Endothelial cell of umbilical vein (primary cell): ENCODE data around the gene RBMS2. TPM values are rescaled to one million over a fixed set of nuclear protein-coding genes. Genes with fewer than 3 reads are reported as not detected.

ENCODE experiments used
- BruUV-seq: library from RNA; stranded (reverse); fragments of 400-500 nt; replicated peaks from 2 replicates; lab custom pipeline; 2021; lab: Mats Ljungman, UMichigan
- CTCF ChIA-PET: fragments of 300-600, 350-600 bp; sonication (Branson Sonifier 250); formaldehyde crosslinking; loops from one replicate; lab custom pipeline; 2021; ENCODE audit warnings: antibody characterized with exemption, inconsistent platforms; lab: Charles Lee
- POLR2A ChIA-PET: fragments of 300-600, 350-600 bp; sonication (Branson Sonifier 250); formaldehyde crosslinking; loops from one replicate; lab custom pipeline; 2021; ENCODE audit warnings: antibody characterized with exemption, inconsistent platforms; lab: Charles Lee
- DNase-seq: peaks from one replicate; pipeline ENCODE4 v3.0.0-alpha.2; 2011; ENCODE audit warnings: low read depth, low spot score
- FAIRE-seq: peaks from 2 replicates; lab custom pipeline; 2011; peaks lifted over from hg19 to GRCh38; lab: Jason Lieb, UNC
- H2AFZ ChIP-seq: 2 replicates; pipeline ENCODE4 v1.6.0; 2012; ENCODE audit warnings: low read depth, low read length, control low read depth, inconsistent platforms
- H3K27ac ChIP-seq: 2 replicates; pipeline ENCODE4 v1.5.1; 2011; ENCODE audit warnings: low read depth, mild to moderate bottlenecking, control low read depth, low read length, moderate library complexity; ENCODE audit not compliant: insufficient read depth
- H3K27me3 ChIP-seq, 2 experiments: 2 replicates each; pipeline versions ENCODE4 v1.6.0 to v1.6.1; 2011; ENCODE audit warnings: low read length in 2 of 2, mixed read lengths in 1 of 2; ENCODE audit not compliant: control insufficient read depth in 2 of 2, insufficient read depth in 2 of 2
- H3K36me3 ChIP-seq, 2 experiments: 2 replicates in 1 of 2; 3 replicates in 1 of 2; pipeline ENCODE4 v1.5.1; 2011; ENCODE audit warnings: low read length in 2 of 2, mild to moderate bottlenecking in 1 of 2, moderate library complexity in 1 of 2; ENCODE audit not compliant: control insufficient read depth in 2 of 2, insufficient read depth in 2 of 2; ENCODE audit errors: extremely low read depth in 1 of 2
- H3K4me1 ChIP-seq: 3 replicates; pipeline ENCODE4 v1.5.1; 2011; ENCODE audit warnings: mild to moderate bottlenecking, low read length; ENCODE audit not compliant: control insufficient read depth, insufficient read depth; ENCODE audit errors: extremely low read depth
- H3K4me2 ChIP-seq: 2 replicates; pipeline ENCODE4 v1.6.1; 2011; ENCODE audit warnings: low read length, control low read depth, mixed read lengths; ENCODE audit not compliant: insufficient read depth
- H3K4me3 ChIP-seq, 3 experiments: fragments of 200-600 bp in 1 of 3; sonication (generic), shearing (Covaris generic) in 1 of 3; replicated peaks in 1 of 3; 2 replicates each; pipeline ENCODE4 v1.5.1; 2011 to 2016; ENCODE audit warnings: control low read depth in 3 of 3, low read length in 3 of 3, mild to moderate bottlenecking in 2 of 3, inconsistent platforms in 1 of 3, low read depth in 1 of 3, moderate library complexity in 1 of 3; ENCODE audit not compliant: insufficient read depth in 1 of 3
- H3K79me2 ChIP-seq: 2 replicates; pipeline ENCODE4 v1.6.0; 2012; ENCODE audit warnings: low read length, inconsistent platforms; ENCODE audit not compliant: control insufficient read depth, insufficient read depth
- H3K9ac ChIP-seq: replicated peaks from 2 replicates; pipeline ENCODE3; 2011; ENCODE audit warnings: low read length, control low read depth; ENCODE audit not compliant: insufficient read depth; ENCODE audit errors: extremely low read depth
- H3K9me1 ChIP-seq: replicated peaks from 3 replicates; pipeline ENCODE4 v1.6.0; 2011; ENCODE audit warnings: mild to moderate bottlenecking, low read length; ENCODE audit not compliant: control insufficient read depth, insufficient read depth; ENCODE audit errors: extremely low read depth
- H3K9me3 ChIP-seq: replicated peaks from 2 replicates; pipeline ENCODE4 v1.5.1; 2012; ENCODE audit warnings: low read length, inconsistent platforms; ENCODE audit not compliant: control insufficient read depth, insufficient read depth
- H4K20me1 ChIP-seq: replicated peaks from 2 replicates; pipeline ENCODE3; 2011; ENCODE audit warnings: mild to moderate bottlenecking, low read length; ENCODE audit not compliant: control insufficient read depth, insufficient read depth; ENCODE audit errors: extremely low read depth
- EZH2 ChIP-seq: IDR thresholded peaks from 2 replicates; pipeline ENCODE4 v1.6.1; 2012; ENCODE audit warnings: borderline replicate concordance, low read depth, mild to moderate bottlenecking, moderate library complexity, low read length, inconsistent platforms; ENCODE audit not compliant: severe bottlenecking
- FOS ChIP-seq: IDR thresholded peaks from 2 replicates; pipeline ENCODE4 v1.6.1; 2011; ENCODE audit warnings: mild to moderate bottlenecking, low read length, moderate library complexity, borderline replicate concordance; ENCODE audit not compliant: insufficient read depth
- GATA2 ChIP-seq: IDR thresholded peaks from 2 replicates; pipeline ENCODE4 v1.7.0; 2011; ENCODE audit warnings: low read depth, mild to moderate bottlenecking, moderate library complexity, mixed read lengths, low read length; ENCODE audit not compliant: insufficient read length, insufficient read depth
- JUN ChIP-seq: IDR thresholded peaks from 2 replicates; pipeline ENCODE4 v1.6.1; 2011; ENCODE audit warnings: borderline replicate concordance, low read depth; ENCODE audit not compliant: insufficient read length, insufficient read depth
- MYC ChIP-seq: IDR thresholded peaks from one replicate; pipeline ENCODE4 v1.6.1; 2011; ENCODE audit warnings: mild to moderate bottlenecking, low read depth, low read length
- POLR2A ChIP-seq: IDR thresholded peaks from 2 replicates; pipeline ENCODE4 v1.6.1; 2012; ENCODE audit warnings: low read depth, mild to moderate bottlenecking, control low read depth, low read length
- POLR2AphosphoS5 ChIP-seq: IDR thresholded peaks from 2 replicates; pipeline ENCODE4 v1.6.1; 2012; ENCODE audit warnings: low read depth, mild to moderate bottlenecking, control low read depth, low read length, moderate library complexity; ENCODE audit not compliant: insufficient read depth
- dilution Hi-C: fragments of 300-500 bp; cut with MboI; formaldehyde crosslinking; loops from one replicate; pipeline ENCODE4 v1.15.0; 2019; ENCODE audit warnings: low sequenced_read_pairs; ENCODE audit not compliant: extremely low pct_ligation_motif_present
- intact Hi-C: fragments of 100-400 bp; cut with micrococcal nuclease; formaldehyde crosslinking; loops from one replicate; pipeline ENCODE4 v1.10.0; 2022
- polyA plus RNA-seq, 4 experiments: library from polyadenylated mRNA; depleted of rRNA in 3 of 4; stranded (reverse) in 3 of 4; unstranded in 1 of 4; fragments of >200 nt; gene quantifications; 2 replicates each; pipeline versions ENCODE4 v1.2.1 to v1.2.3, GENCODE V29; 2011 to 2012; ENCODE audit warnings: missing spikeins in 1 of 4
- total RNA-seq: library from RNA; stranded (reverse); gene quantifications from 2 replicates; pipeline ENCODE4 v1.2.3, GENCODE V29; 2021
- TF ChIP-seq, protein P1 (sequence below): IDR thresholded peaks from 2 replicates; pipeline ENCODE4 v1.6.1; 2011; ENCODE audit not compliant: insufficient read depth, insufficient read length
- TF ChIP-seq, protein P2 (sequence below), 2 donors: IDR thresholded peaks; 1 replicate in 1 of 2; 2 replicates in 1 of 2; pipeline ENCODE4 v1.5.1; 2011; ENCODE audit warnings: low read length in 2 of 2, mild to moderate bottlenecking in 2 of 2, moderate library complexity in 2 of 2, control low read depth in 1 of 2, inconsistent platforms in 1 of 2, low read depth in 1 of 2; ENCODE audit not compliant: insufficient read depth in 1 of 2; ENCODE audit errors: extremely low read depth in 1 of 2

RBMS2 gene
- total and polyA plus RNA-seq, 2 donors (not counting 3 experiments of a cell fraction or from before 2014, with no cell fraction given): 66.8 to 103 TPM

DNA sequence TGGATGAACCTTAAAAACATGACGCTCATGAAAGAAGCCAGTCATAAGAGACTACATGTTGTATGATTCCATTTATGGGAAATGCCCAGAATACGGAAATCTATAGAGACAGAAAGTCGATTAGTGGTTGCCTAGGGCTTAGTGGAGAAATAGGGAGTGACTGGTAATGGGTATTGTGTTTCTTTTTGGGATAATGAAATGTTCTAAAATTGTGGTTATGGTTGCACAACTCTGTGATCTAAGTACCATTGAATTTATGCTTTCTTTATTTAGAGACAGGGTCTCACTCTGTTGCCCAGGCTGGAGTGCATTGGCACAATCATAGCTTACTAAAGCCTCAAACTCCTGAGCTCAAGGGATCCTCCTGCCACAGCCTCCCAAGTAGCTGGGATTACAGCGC, 8.0 kb downstream of the RBMS2 start:
- no peak for FAIRE-seq
- CTCF ChIA-PET: interaction anchor here (0.8 to 1.8 kb wide), 3 partner anchors 9 to 43 kb away, joined by 3 to 7 read pairs (median 5); partner anchors contain the start of gene RBMS2
- dilution Hi-C loops: no loop called here

DNA sequence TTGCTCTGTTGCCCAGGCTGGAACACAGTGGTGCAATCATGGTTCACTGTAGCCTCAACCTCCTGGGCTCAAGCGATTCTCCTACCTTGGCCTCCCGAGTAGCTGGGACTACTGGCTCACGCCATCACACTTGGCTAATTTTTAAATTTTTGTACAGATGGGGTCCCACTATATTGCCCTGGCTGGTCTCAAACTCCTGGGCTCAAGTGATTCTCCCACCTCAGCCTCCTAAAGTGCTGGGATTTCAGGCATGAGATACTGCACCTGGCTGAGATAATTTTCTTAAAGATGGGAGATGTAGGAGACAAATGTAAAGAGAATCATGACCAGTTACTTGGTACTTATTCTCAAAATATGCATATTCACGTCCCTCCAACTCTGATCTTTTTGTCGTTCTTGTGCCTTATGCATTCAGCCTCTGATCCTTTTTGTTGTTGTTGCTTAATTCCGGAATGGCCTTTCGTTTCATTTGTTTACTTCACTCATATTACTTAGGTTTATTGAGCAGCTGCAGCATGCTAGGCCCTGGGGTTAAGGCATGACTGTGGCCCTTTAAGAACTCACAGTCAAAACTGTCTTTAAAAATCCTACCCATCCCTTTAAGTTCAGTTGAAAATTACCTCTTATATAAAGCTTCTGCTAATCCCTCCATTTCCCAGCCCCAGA, 8.9 kb downstream of the RBMS2 start:
- FAIRE-seq (no peak), DNase-seq (no peak)
- H3K79me2 ChIP-seq: peaks cover 87% of the 10 kb centered on the region
- intact Hi-C loops: no loop called here
- POLR2A ChIA-PET: no interaction called here
- H3K9ac ChIP-seq: no peak overlapping the region
- no TSS peak for BruUV-seq
- CTCF ChIA-PET: interaction anchor here (0.8 to 1.8 kb wide), 5 partner anchors 9 to 43 kb away, joined by 3 to 7 read pairs (median 5); partner anchors contain the start of gene RBMS2
- H3K36me3 ChIP-seq: peaks cover 2% of the 10 kb centered on the region in 2 experiments
- H4K20me1 ChIP-seq: peaks cover 2% of the 10 kb centered on the region
- H3K4me1 ChIP-seq: peaks cover 24% of the 10 kb centered on the region
- dilution Hi-C loops: no loop called here
- no peak overlapping the region for H3K4me3 ChIP-seq
- TF ChIP-seq POLR2AphosphoS5 (no peak), JUN (no peak), GATA2 (no peak), EZH2 (no peak), POLR2A (no peak), MYC (no peak), FOS (no peak)
- TF ChIP-seq, protein P1, sequence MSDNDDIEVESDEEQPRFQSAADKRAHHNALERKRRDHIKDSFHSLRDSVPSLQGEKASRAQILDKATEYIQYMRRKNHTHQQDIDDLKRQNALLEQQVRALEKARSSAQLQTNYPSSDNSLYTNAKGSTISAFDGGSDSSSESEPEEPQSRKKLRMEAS: no peak
- TF ChIP-seq, protein P2, sequence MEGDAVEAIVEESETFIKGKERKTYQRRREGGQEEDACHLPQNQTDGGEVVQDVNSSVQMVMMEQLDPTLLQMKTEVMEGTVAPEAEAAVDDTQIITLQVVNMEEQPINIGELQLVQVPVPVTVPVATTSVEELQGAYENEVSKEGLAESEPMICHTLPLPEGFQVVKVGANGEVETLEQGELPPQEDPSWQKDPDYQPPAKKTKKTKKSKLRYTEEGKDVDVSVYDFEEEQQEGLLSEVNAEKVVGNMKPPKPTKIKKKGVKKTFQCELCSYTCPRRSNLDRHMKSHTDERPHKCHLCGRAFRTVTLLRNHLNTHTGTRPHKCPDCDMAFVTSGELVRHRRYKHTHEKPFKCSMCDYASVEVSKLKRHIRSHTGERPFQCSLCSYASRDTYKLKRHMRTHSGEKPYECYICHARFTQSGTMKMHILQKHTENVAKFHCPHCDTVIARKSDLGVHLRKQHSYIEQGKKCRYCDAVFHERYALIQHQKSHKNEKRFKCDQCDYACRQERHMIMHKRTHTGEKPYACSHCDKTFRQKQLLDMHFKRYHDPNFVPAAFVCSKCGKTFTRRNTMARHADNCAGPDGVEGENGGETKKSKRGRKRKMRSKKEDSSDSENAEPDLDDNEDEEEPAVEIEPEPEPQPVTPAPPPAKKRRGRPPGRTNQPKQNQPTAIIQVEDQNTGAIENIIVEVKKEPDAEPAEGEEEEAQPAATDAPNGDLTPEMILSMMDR (IDR thresholded peaks at IDR 0.05; ENCODE audit: extremely low read depth in 1 of 2, insufficient read depth in 1 of 2, low read depth in 1 of 2, low read length in 2 of 2): no peak
- no peak overlapping the region for H2AFZ ChIP-seq
- H3K27me3 ChIP-seq: no peaks in the 10 kb centered on the region
- no peak overlapping the region for H3K27ac ChIP-seq
- H3K4me2 ChIP-seq: no peak overlapping the region
- no peaks in the 10 kb centered on the region for H3K9me3 ChIP-seq
- H3K9me1 ChIP-seq: no peaks in the 10 kb centered on the region

More for the DNA sequence above, 8.0 kb downstream of the RBMS2 start:
- TF ChIP-seq FOS: no peak
- TF ChIP-seq, protein P1: no peak
- TF ChIP-seq JUN: no peak
- no peak for TF ChIP-seq POLR2A
- Histone ChIP-seq H3K79me2 (peaks cover 89% of the 10 kb centered on the region), H3K9me1 (no peaks in the 10 kb centered on the region), H3K27ac (no peak overlapping the region), H3K4me3 (no peak overlapping the region), H3K9ac (no peak overlapping the region), H4K20me1 (peaks cover 2% of the 10 kb centered on the region), H3K4me2 (no peak overlapping the region), H3K9me3 (no peaks in the 10 kb centered on the region), H3K27me3 (no peaks in the 10 kb centered on the region), H3K4me1 (peaks cover 31% of the 10 kb centered on the region), H2AFZ (no peak overlapping the region), H3K36me3 (peaks cover 2% of the 10 kb centered on the region in 2 experiments)
- BruUV-seq: no TSS peak
- intact Hi-C loops: no loop called here
- no peak for DNase-seq
- POLR2A ChIA-PET: interaction anchor here (0.7 kb wide), 1 partner anchor 8 kb away, joined by 3 read pairs; the partner anchor contains the start of gene RBMS2
